ENCODE measurements around the gene RGS6.

DNA sequence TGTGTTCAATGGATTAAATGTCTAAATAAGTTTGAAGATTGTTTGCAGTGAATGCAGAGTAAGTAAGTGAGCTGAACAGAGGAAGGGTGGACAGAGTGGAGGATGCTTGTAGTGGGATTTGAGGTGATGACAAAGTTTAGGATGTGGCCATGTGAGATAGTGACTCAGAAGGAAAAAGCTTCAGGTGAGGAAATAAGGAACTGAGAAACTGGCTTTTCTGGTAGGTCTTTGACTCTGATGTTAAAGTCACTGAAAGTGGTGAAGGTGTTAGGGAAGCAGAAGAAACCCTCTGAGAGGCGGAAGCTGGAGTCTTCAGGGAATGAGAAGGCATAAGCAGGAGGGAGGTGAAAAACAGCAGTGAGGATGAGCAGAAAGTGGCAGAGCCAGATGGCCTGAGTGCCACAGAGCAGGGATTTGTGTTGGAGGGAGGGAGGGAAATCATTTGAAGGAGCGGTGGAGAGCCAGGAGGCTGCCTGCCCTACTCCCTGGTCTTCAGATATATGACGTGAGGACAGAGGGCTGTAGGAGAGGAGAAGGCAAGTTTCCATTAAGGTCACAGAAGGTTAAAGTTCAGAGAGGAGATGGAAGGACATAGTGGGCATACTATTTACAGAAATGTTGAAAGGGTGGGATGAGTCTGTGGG is 24.8 kb downstream of the RGS6 start:
- TF ChIP-seq POLR2A (IDR thresholded peaks at IDR 0.05), result no peak
- TF ChIP-seq, protein P1, sequence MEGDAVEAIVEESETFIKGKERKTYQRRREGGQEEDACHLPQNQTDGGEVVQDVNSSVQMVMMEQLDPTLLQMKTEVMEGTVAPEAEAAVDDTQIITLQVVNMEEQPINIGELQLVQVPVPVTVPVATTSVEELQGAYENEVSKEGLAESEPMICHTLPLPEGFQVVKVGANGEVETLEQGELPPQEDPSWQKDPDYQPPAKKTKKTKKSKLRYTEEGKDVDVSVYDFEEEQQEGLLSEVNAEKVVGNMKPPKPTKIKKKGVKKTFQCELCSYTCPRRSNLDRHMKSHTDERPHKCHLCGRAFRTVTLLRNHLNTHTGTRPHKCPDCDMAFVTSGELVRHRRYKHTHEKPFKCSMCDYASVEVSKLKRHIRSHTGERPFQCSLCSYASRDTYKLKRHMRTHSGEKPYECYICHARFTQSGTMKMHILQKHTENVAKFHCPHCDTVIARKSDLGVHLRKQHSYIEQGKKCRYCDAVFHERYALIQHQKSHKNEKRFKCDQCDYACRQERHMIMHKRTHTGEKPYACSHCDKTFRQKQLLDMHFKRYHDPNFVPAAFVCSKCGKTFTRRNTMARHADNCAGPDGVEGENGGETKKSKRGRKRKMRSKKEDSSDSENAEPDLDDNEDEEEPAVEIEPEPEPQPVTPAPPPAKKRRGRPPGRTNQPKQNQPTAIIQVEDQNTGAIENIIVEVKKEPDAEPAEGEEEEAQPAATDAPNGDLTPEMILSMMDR (IDR thresholded peaks at IDR 0.05), result no peak

Data from thyroid gland (tissue), 4 donors.